H9 (cell line): ENCODE data around the gene FBXO40. TPM values are rescaled to one million over a fixed set of nuclear protein-coding genes. Genes with fewer than 3 reads are reported as not detected.
A peak's percentile ranks its signal among the peaks of the same experiment; 100 is the strongest.

ENCODE experiments used
- DNase-seq: peaks from one replicate; pipeline ENCODE4 v3.0.0-alpha.2; 2017
- H2AFZ ChIP-seq: one replicate; pipeline ENCODE4 v1.6.1; 2013; ENCODE audit warnings: mild to moderate bottlenecking, low read length, control low read depth, moderate library complexity
- H2AK5ac ChIP-seq: 2 replicates; pipeline ENCODE4 v1.6.1; 2013; ENCODE audit warnings: low read length, control low read depth, mixed read lengths; ENCODE audit not compliant: insufficient read length
- H2BK120ac ChIP-seq: one replicate; pipeline ENCODE4 v1.6.1; 2013; ENCODE audit warnings: low read depth, mild to moderate bottlenecking, low read length, control low read depth, inconsistent platforms; ENCODE audit not compliant: poor library complexity, severe bottlenecking
- H2BK12ac ChIP-seq: 2 replicates; pipeline ENCODE4 v1.6.1; 2013; ENCODE audit warnings: low read length, control low read depth, mixed read lengths, low read depth; ENCODE audit not compliant: insufficient read length
- H2BK15ac ChIP-seq: 2 replicates; pipeline ENCODE4 v1.6.1; 2013; ENCODE audit warnings: low read depth, low read length, control low read depth
- H2BK20ac ChIP-seq: one replicate; pipeline ENCODE4 v1.6.1; 2013; ENCODE audit warnings: low read depth, mild to moderate bottlenecking, low read length, control low read depth, inconsistent platforms; ENCODE audit not compliant: poor library complexity, severe bottlenecking
- H2BK5ac ChIP-seq: 2 replicates; pipeline ENCODE4 v1.6.1; 2013; ENCODE audit warnings: low read length, control low read depth, mixed read lengths; ENCODE audit not compliant: insufficient read length
- H3K14ac ChIP-seq: 2 replicates; pipeline ENCODE4 v1.6.1; 2013; ENCODE audit warnings: low read length, control low read depth; ENCODE audit not compliant: insufficient read depth
- H3K18ac ChIP-seq: 2 replicates; pipeline ENCODE4 v1.6.1; 2013; ENCODE audit warnings: low read depth, mild to moderate bottlenecking, mixed read lengths, low read length, control low read depth; ENCODE audit not compliant: insufficient read length
- H3K23ac ChIP-seq: 2 replicates; pipeline ENCODE4 v1.6.1; 2013; ENCODE audit warnings: low read length, control low read depth, mixed read lengths, low read depth; ENCODE audit not compliant: insufficient read length
- H3K23me2 ChIP-seq: 2 replicates; pipeline ENCODE4 v1.6.1; 2013; ENCODE audit warnings: low read depth, mild to moderate bottlenecking, mixed read lengths, low read length, control low read depth; ENCODE audit not compliant: insufficient read length, poor library complexity, severe bottlenecking
- H3K27ac ChIP-seq: 2 replicates; pipeline ENCODE4 v1.5.1; 2013; ENCODE audit warnings: low read length, control low read depth, mixed read lengths, low read depth; ENCODE audit not compliant: insufficient read length
- H3K27me3 ChIP-seq: 2 replicates; pipeline ENCODE4 v1.6.1; 2013; ENCODE audit warnings: low read length, control low read depth, inconsistent platforms; ENCODE audit not compliant: insufficient read depth
- H3K4ac ChIP-seq: 2 replicates; pipeline ENCODE4 v1.6.1; 2013; ENCODE audit warnings: low read depth, mild to moderate bottlenecking, control low read depth, inconsistent platforms, low read length, moderate library complexity
- H3K4me1 ChIP-seq: 2 replicates; pipeline ENCODE4 v1.6.1; 2013; ENCODE audit warnings: low read length, control low read depth, inconsistent platforms; ENCODE audit not compliant: insufficient read depth
- H3K4me2 ChIP-seq: 2 replicates; pipeline ENCODE4 v1.6.1; 2013; ENCODE audit warnings: low read length, control low read depth, mixed read lengths; ENCODE audit not compliant: insufficient read length, insufficient read depth
- H3K56ac ChIP-seq: 2 replicates; pipeline ENCODE4 v1.6.1; 2013; ENCODE audit warnings: low read depth, mild to moderate bottlenecking, mixed read lengths, low read length, control low read depth; ENCODE audit not compliant: insufficient read length
- H3K79me1 ChIP-seq: 2 replicates; pipeline ENCODE4 v1.6.1; 2013; ENCODE audit warnings: low read depth, mild to moderate bottlenecking, moderate library complexity, low read length, control low read depth, inconsistent platforms; ENCODE audit not compliant: insufficient read depth, poor library complexity, severe bottlenecking
- H3K79me2 ChIP-seq: 2 replicates; pipeline ENCODE4 v1.6.1; 2013; ENCODE audit warnings: low read length, control low read depth, inconsistent platforms; ENCODE audit not compliant: insufficient read depth
- H3K9ac ChIP-seq: 2 replicates; pipeline ENCODE4 v1.6.1; 2013; ENCODE audit warnings: low read length, control low read depth, mixed read lengths; ENCODE audit not compliant: insufficient read length; ENCODE audit errors: extremely low read depth
- H3K9me3 ChIP-seq: one replicate; pipeline ENCODE4 v1.6.1; 2013; ENCODE audit warnings: low read depth, low read length, inconsistent platforms; ENCODE audit not compliant: control insufficient read depth
- H3T11ph ChIP-seq: one replicate; pipeline ENCODE4 v1.6.1; 2013; ENCODE audit warnings: mild to moderate bottlenecking, low read length, control low read depth, inconsistent platforms
- H4K20me1 ChIP-seq: one replicate; pipeline ENCODE4 v1.6.1; 2013; ENCODE audit not compliant: control insufficient read depth, insufficient read length, insufficient read depth
- H4K5ac ChIP-seq: 2 replicates; pipeline ENCODE4 v1.6.1; 2013; ENCODE audit warnings: low read depth, mild to moderate bottlenecking, mixed read lengths, low read length, control low read depth; ENCODE audit not compliant: insufficient read length
- H4K8ac ChIP-seq: replicated peaks from 2 replicates; pipeline ENCODE4 v1.6.1; 2013; ENCODE audit warnings: low read length, control low read depth, mixed read lengths, low read depth; ENCODE audit not compliant: insufficient read length
- H4K91ac ChIP-seq: 2 replicates; pipeline ENCODE4 v1.6.1; 2013; ENCODE audit warnings: low read depth, mild to moderate bottlenecking, moderate library complexity, mixed read lengths, low read length, control low read depth; ENCODE audit not compliant: insufficient read length
- H3K27ac Mint-ChIP-seq, 3 experiments: 2 replicates in 2 of 3; 3 replicates in 1 of 3; pipeline ENCODE4 v1.8.0; 2020 to 2021; ENCODE audit warnings: mixed read lengths in 3 of 3, mild to moderate bottlenecking in 1 of 3, moderate library complexity in 1 of 3
- H3K27me3 Mint-ChIP-seq: 2 replicates; pipeline ENCODE4 v1.8.0; 2021; ENCODE audit warnings: low read depth, mild to moderate bottlenecking, moderate library complexity, mixed read lengths
- H3K36me3 Mint-ChIP-seq, 3 experiments: 2 replicates in 2 of 3; 3 replicates in 1 of 3; pipeline ENCODE4 v1.8.0; 2020 to 2021; ENCODE audit warnings: low read depth in 3 of 3, mixed read lengths in 3 of 3; ENCODE audit not compliant: insufficient read depth in 1 of 3
- H3K4me1 Mint-ChIP-seq, 2 experiments: 2 replicates each; pipeline ENCODE4 v1.8.0; 2020; ENCODE audit warnings: mixed read lengths in 2 of 2
- H3K4me3 Mint-ChIP-seq, 2 experiments: 2 replicates in 1 of 2; 3 replicates in 1 of 2; pipeline ENCODE4 v1.8.0; 2020 to 2021; ENCODE audit warnings: mild to moderate bottlenecking in 2 of 2, mixed read lengths in 2 of 2, moderate library complexity in 1 of 2
- H3K9me3 Mint-ChIP-seq, 2 experiments: 2 replicates in 1 of 2; 3 replicates in 1 of 2; pipeline ENCODE4 v1.8.0; 2020; ENCODE audit warnings: mild to moderate bottlenecking in 2 of 2, mixed read lengths in 2 of 2, moderate library complexity in 1 of 2
- WGBS: extraction: QIAGEN DNeasy Blood & Tissue Kit; methylation state at CpG from one replicate; pipeline ENCODE4 v1.1.7; 2013; ENCODE audit warnings: missing lambda C conversion rate, low lambda C conversion rate, mixed read lengths; ENCODE audit not compliant: insufficient read length; ENCODE audit errors: extremely low coverage; 5-methylcytosine and 5-hydroxymethylcytosine counted together
- total RNA-seq: library from RNA; stranded (reverse); gene quantifications from 2 replicates; pipeline ENCODE4 v1.2.1, GENCODE V29; 2021
- TF ChIP-seq, protein P1 (sequence below): fragments of 200-600 bp; sonication (generic); conservative IDR thresholded peaks from 3 replicates; pipeline ENCODE4 v1.8.0; 2021; ENCODE audit warnings: antibody characterized with exemption, mild to moderate bottlenecking

FBXO40 gene
- total RNA-seq, 1 experiment from 2014 or later, result 0.04 TPM

- Mint-ChIP-seq H3K9me3 (no peaks in the 10 kb centered on the region), H3K4me3 (no peak within 1 kb of the TSS), H3K36me3 (no peaks in the 10 kb centered on the region), H3K27ac (peak within 1 kb of the TSS in 2 of 3 experiments; percentile 17 to 63; a peak in 2 of 7 replicates), H3K4me1 (peaks cover 13 to 19% of the 10 kb centered on the region in 2 experiments), H3K27me3 (no peaks in the 10 kb centered on the region)
- H2BK120ac ChIP-seq, result no peak within 1 kb of the TSS
- H2AK5ac ChIP-seq, result no peak within 1 kb of the TSS
- H3K27me3 ChIP-seq, result no peaks in the 10 kb centered on the region
- TF ChIP-seq, protein P1, sequence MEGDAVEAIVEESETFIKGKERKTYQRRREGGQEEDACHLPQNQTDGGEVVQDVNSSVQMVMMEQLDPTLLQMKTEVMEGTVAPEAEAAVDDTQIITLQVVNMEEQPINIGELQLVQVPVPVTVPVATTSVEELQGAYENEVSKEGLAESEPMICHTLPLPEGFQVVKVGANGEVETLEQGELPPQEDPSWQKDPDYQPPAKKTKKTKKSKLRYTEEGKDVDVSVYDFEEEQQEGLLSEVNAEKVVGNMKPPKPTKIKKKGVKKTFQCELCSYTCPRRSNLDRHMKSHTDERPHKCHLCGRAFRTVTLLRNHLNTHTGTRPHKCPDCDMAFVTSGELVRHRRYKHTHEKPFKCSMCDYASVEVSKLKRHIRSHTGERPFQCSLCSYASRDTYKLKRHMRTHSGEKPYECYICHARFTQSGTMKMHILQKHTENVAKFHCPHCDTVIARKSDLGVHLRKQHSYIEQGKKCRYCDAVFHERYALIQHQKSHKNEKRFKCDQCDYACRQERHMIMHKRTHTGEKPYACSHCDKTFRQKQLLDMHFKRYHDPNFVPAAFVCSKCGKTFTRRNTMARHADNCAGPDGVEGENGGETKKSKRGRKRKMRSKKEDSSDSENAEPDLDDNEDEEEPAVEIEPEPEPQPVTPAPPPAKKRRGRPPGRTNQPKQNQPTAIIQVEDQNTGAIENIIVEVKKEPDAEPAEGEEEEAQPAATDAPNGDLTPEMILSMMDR, result no peak
- no peak within 1 kb of the TSS for H2BK20ac ChIP-seq
- H3K18ac ChIP-seq, result no peak within 1 kb of the TSS
- no peak within 1 kb of the TSS for H3K23ac ChIP-seq
- H4K5ac ChIP-seq, result no peak within 1 kb of the TSS
- H3K14ac ChIP-seq, result no peak within 1 kb of the TSS
- H3K4me1 ChIP-seq, result peaks cover 5% of the 10 kb centered on the region; the same call in 1 of the 2 replicates
- H2BK12ac ChIP-seq, result no peak within 1 kb of the TSS
- DNase-seq, result no peak
- no peak within 1 kb of the TSS for H3K4ac ChIP-seq
- H3K79me1 ChIP-seq, result no peaks in the 10 kb centered on the region
- no peaks in the 10 kb centered on the region for H3K79me2 ChIP-seq
- H4K8ac ChIP-seq, result no peak within 1 kb of the TSS
- no CpG with 5 or more reads among the region's 5 CpGs for WGBS
- no peak within 1 kb of the TSS for H2BK15ac ChIP-seq
- no peak within 1 kb of the TSS for H3K56ac ChIP-seq
- no peak within 1 kb of the TSS for H3K27ac ChIP-seq
- H3K9me3 ChIP-seq, result no peaks in the 10 kb centered on the region
- no peaks in the 10 kb centered on the region for H4K20me1 ChIP-seq
- no peak within 1 kb of the TSS for H2AFZ ChIP-seq
- no peak within 1 kb of the TSS for H3K9ac ChIP-seq
- no peak within 1 kb of the TSS for H2BK5ac ChIP-seq
- no peak within 1 kb of the TSS for H3T11ph ChIP-seq
- no peak within 1 kb of the TSS for H4K91ac ChIP-seq
- no peaks in the 10 kb centered on the region for H3K23me2 ChIP-seq
- H3K4me2 ChIP-seq, result no peak within 1 kb of the TSS
Observed at GRCh38 chr3:121567649-121568048, 25.5 kb upstream of the FBXO40 start, which contains the start of gene ARGFX. ARGFX (plus strand) TSS chr3:121567949; CDS start chr3:121570714, 2,765 bp downstream.
